HG02970 (cell line): ENCODE results near the gene SLC30A1.

Experiments
- ATAC-seq: cut with Tn5 transposase; IDR thresholded peaks from one replicate; pipeline ENCODE4 v1.9.1; 2021; ENCODE audit warnings: mild to moderate bottlenecking, moderate library complexity, moderate number of reproducible peaks; ENCODE audit not compliant: unreplicated experiment, low FRiP score

Gene SLC30A1

GRCh38 chr1:211527888-211528287 lies 51.1 kb downstream of the SLC30A1 start:
- no peak for ATAC-seq

GRCh38 chr1:211527006-211527405 lies 52.0 kb downstream of the SLC30A1 start:
- ATAC-seq = no peak

GRCh38 chr1:211526101-211526500 lies 52.9 kb downstream of the SLC30A1 start:
- ATAC-seq = no peak

- ATAC-seq = no peak
These were observed 53.8 kb downstream of the SLC30A1 start for GRCh38 chr1:211525101-211525676.

- no peak for ATAC-seq
These were observed 54.4 kb downstream of the SLC30A1 start for GRCh38 chr1:211524521-211524920.

GRCh38 chr1:211522804-211523203 lies 56.2 kb downstream of the SLC30A1 start:
- no peak for ATAC-seq
